Adipocyte (in vitro differentiated cells): ENCODE data around the gene PLXNA4.
"Not testable (repeated sequence)": the region's sequence is repeated elsewhere in the genome, so short reads cannot be mapped to it uniquely, and the experiment has no call there.

Experiments
- DNase-seq: peaks from one replicate; pipeline ENCODE4 v3.0.0-alpha.2; 2015; ENCODE audit warnings: low read depth
- H3K27me3 ChIP-seq: replicated peaks from 2 replicates; pipeline ENCODE4 v1.7.0; 2013; ENCODE audit warnings: mild to moderate bottlenecking, low read length, moderate library complexity; ENCODE audit not compliant: control insufficient read depth, insufficient read depth
- H3K36me3 ChIP-seq: 2 replicates; pipeline ENCODE4 v1.7.0; 2013; ENCODE audit warnings: low read length, mild to moderate bottlenecking, moderate library complexity; ENCODE audit not compliant: control insufficient read depth, insufficient read depth, severe bottlenecking
- H3K4me1 ChIP-seq: 2 replicates; pipeline ENCODE4 v1.7.0; 2013; ENCODE audit warnings: mild to moderate bottlenecking, low read length, moderate library complexity; ENCODE audit not compliant: control insufficient read depth, insufficient read depth
- H3K4me3 ChIP-seq: 2 replicates; pipeline ENCODE4 v1.7.0; 2013; ENCODE audit warnings: mild to moderate bottlenecking, low read length, moderate library complexity
- H3K9ac ChIP-seq: 2 replicates; pipeline ENCODE4 v1.7.0; 2013; ENCODE audit warnings: mild to moderate bottlenecking, low read length, moderate library complexity
- H3K9me3 ChIP-seq: 2 replicates; pipeline ENCODE4 v1.7.0; 2013; ENCODE audit warnings: mild to moderate bottlenecking, low read length, moderate library complexity; ENCODE audit not compliant: control insufficient read depth

Gene PLXNA4

GRCh38 chr7:132609906-132610520, 33.7 kb upstream of the PLXNA4 start:
- DNase-seq: no peak
- H3K27me3 ChIP-seq: peaks cover 34% of the 10 kb centered on the region
- H3K9ac ChIP-seq: no peak overlapping the region
- H3K36me3 ChIP-seq: no peaks in the 10 kb centered on the region
- H3K4me1 ChIP-seq: peaks cover 4% of the 10 kb centered on the region
- H3K9me3 ChIP-seq: no peaks in the 10 kb centered on the region
- no peak overlapping the region for H3K4me3 ChIP-seq

- H3K36me3 ChIP-seq: no peaks in the 10 kb centered on the region
- no peak overlapping the region for H3K9ac ChIP-seq
- H3K4me1 ChIP-seq: no peaks in the 10 kb centered on the region
- DNase-seq: no peak
- H3K27me3 ChIP-seq: peaks cover 40% of the 10 kb centered on the region
- H3K9me3 ChIP-seq: no peaks in the 10 kb centered on the region
- H3K4me3 ChIP-seq: no peak overlapping the region
Measured at GRCh38 chr7:132609222-132609621, 33.0 kb upstream of the PLXNA4 start.

DNA sequence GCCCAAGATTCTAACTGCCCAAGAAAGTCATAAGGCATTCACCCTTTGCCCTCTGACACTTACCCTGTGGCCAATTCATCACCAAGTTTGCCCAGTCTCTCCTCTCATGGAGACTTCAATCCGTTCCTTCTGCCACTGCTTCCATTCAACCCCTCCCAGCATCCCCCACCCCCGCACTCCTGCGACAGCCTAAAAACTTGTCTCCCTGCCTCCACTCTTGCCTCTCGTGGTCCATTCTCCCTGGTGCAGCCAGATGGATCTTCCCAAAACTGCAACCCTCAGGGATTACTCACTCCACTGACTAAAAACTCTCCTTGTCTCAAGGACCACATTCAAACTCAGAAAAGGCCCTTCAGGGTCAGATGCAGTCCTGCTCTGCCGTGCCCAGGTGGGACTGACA, 32.3 kb upstream of the PLXNA4 start:
- H3K36me3 ChIP-seq: no peaks in the 10 kb centered on the region
- H3K9ac ChIP-seq: no peak overlapping the region
- peaks cover 43% of the 10 kb centered on the region for H3K27me3 ChIP-seq

GRCh38 chr7:132607656-132608055, 31.4 kb upstream of the PLXNA4 start:
- H3K36me3 ChIP-seq: no peaks in the 10 kb centered on the region
- H3K9me3 ChIP-seq: no peaks in the 10 kb centered on the region
- H3K4me3 ChIP-seq: no peak overlapping the region
- peaks cover 51% of the 10 kb centered on the region for H3K27me3 ChIP-seq
- no peak for DNase-seq
- no peak overlapping the region for H3K9ac ChIP-seq
- H3K4me1 ChIP-seq: no peaks in the 10 kb centered on the region

More for the DNA sequence above, 32.3 kb upstream of the PLXNA4 start:
- H3K4me1 ChIP-seq: no peaks in the 10 kb centered on the region
- DNase-seq: no peak
- H3K4me3 ChIP-seq: no peak overlapping the region
- no peaks in the 10 kb centered on the region for H3K9me3 ChIP-seq

- peaks cover 44% of the 10 kb centered on the region for H3K27me3 ChIP-seq
- DNase-seq: no peak
- no peaks in the 10 kb centered on the region for H3K4me1 ChIP-seq
- H3K9me3 ChIP-seq: no peaks in the 10 kb centered on the region
- no peak overlapping the region for H3K9ac ChIP-seq
- H3K36me3 ChIP-seq: no peaks in the 10 kb centered on the region
- no peak overlapping the region for H3K4me3 ChIP-seq
Measured at GRCh38 chr7:132604121-132604520, 27.9 kb upstream of the PLXNA4 start.

- Histone ChIP-seq H3K4me3 (no peak overlapping the region), H3K9me3 (no peaks in the 10 kb centered on the region), H3K9ac (no peak overlapping the region), H3K36me3 (no peaks in the 10 kb centered on the region), H3K4me1 (no peaks in the 10 kb centered on the region), H3K27me3 (peaks cover 44% of the 10 kb centered on the region)
- DNase-seq: no peak
Measured at GRCh38 chr7:132603220-132603833, 27.1 kb upstream of the PLXNA4 start.

DNA sequence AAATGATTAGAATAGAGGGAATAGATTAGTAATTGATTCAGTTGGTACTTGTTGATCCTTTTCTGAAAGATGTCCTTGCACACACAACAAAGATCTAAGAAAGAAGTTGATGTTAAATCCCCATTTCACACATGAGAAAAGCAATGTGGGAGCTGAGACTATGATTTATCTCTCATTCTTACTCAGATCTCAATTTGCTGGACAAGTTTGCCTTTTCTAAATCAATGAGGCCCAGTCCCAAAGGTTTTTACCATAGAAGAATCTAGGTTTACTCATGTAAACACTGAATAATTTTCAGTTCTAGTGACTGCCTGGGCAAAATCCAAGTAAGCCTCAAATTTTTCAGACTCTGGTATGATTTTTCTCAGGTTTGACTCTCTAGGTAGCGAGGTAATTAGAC, 25.5 kb upstream of the PLXNA4 start:
- Histone ChIP-seq H3K4me3 (no peak overlapping the region), H3K9ac (no peak overlapping the region), H3K36me3 (no peaks in the 10 kb centered on the region), H3K4me1 (no peaks in the 10 kb centered on the region), H3K9me3 (no peaks in the 10 kb centered on the region), H3K27me3 (peaks cover 40% of the 10 kb centered on the region)
- no peak for DNase-seq

DNA sequence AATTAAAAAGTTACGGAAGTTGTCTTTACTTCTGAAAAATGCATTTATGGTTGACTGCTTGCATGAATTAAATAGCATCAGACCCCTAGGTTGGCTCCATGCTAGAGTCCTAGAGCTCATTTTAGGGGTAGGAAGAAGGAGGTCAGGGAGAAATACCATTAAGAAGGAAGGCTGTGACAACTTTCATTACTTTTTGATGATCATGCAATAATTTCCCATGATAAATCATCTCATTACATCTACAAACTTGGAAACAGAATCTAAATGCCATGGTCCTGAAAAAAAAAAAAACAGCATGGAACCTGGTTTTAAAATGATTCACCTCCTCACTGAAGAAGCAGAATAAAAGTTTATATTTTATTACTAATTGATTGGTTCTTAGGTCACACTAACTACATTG, 20.3 kb upstream of the PLXNA4 start:
- Histone ChIP-seq H3K4me1 (no peaks in the 10 kb centered on the region), H3K36me3 (no peaks in the 10 kb centered on the region), H3K9ac (no peak overlapping the region), H3K9me3 (no peaks in the 10 kb centered on the region), H3K27me3 (peaks cover 32% of the 10 kb centered on the region), H3K4me3 (no peak overlapping the region)
- no peak for DNase-seq

GRCh38 chr7:132594741-132595140, 18.5 kb upstream of the PLXNA4 start:
- H3K4me3 ChIP-seq, H3K4me1 ChIP-seq, H3K36me3 ChIP-seq, DNase-seq, H3K9ac ChIP-seq, H3K9me3 ChIP-seq: not testable (repeated sequence)
- peaks cover 30% of the 10 kb centered on the region for H3K27me3 ChIP-seq

- DNase-seq: no peak
- Histone ChIP-seq H3K4me3 (no peak overlapping the region), H3K36me3 (no peaks in the 10 kb centered on the region), H3K27me3 (peaks cover 30% of the 10 kb centered on the region), H3K9me3 (no peaks in the 10 kb centered on the region), H3K4me1 (no peaks in the 10 kb centered on the region), H3K9ac (no peak overlapping the region)
Measured at GRCh38 chr7:132592936-132593335, 16.7 kb upstream of the PLXNA4 start.

GRCh38 chr7:132592231-132592920, 16.1 kb upstream of the PLXNA4 start:
- Histone ChIP-seq H3K4me3 (no peak overlapping the region), H3K9ac (no peak overlapping the region), H3K36me3 (no peaks in the 10 kb centered on the region), H3K9me3 (no peaks in the 10 kb centered on the region), H3K27me3 (peaks cover 30% of the 10 kb centered on the region), H3K4me1 (no peaks in the 10 kb centered on the region)
- no peak for DNase-seq
